Vagina (tissue), 2 donors: Measurements from ENCODE around the gene KRTAP5-9.

Experiments
- CTCF ChIP-seq, 3 experiments: fragments of 450-650 bp in 2 of 3; fragments of 200-600 bp in 1 of 3; sonication (generic) in 1 of 3; IDR thresholded peaks; one replicate each; pipeline ENCODE4 v1.5.1; 2017 to 2019; ENCODE audit warnings: antibody characterized with exemption in 3 of 3, mild to moderate bottlenecking in 2 of 3, moderate library complexity in 2 of 3
- POLR2AphosphoS5 ChIP-seq, 2 donors: sonication (generic); formaldehyde crosslinking; IDR thresholded peaks; one replicate each; pipeline ENCODE4 v1.9.0; 2017; ENCODE audit warnings: antibody characterized with exemption in 2 of 2, mild to moderate bottlenecking in 2 of 2, low read depth in 1 of 2; ENCODE audit not compliant: insufficient read depth in 1 of 2

GRCh38 chr11:71577469-71578004 lies 29.3 kb downstream of the KRTAP5-9 start:
- TF ChIP-seq POLR2AphosphoS5 (IDR thresholded peaks at IDR 0.05; ENCODE audit: insufficient read depth in 1 of 2, low read depth in 1 of 2) (no peak), CTCF (IDR thresholded peaks at IDR 0.05) (no peak)
